A549 (cell line): ENCODE results near the gene ATXN10.
A peak's percentile ranks its signal among the peaks of the same experiment; 100 is the strongest.

Source experiments
- CEBPB ChIP-seq, 2 experiments: fragments of >200 bp in 1 of 2; sonication (Bioruptor Twin) in 1 of 2; formaldehyde crosslinking in 1 of 2; IDR thresholded peaks; 2 replicates each; pipeline ENCODE4 v1.6.1; 2012 to 2016
- HOXA7 ChIP-seq: fragments of 250-450 bp; sonication (Bioruptor Pico); IDR thresholded peaks from 2 replicates; pipeline ENCODE4 v1.5.0; 2020; ENCODE audit warnings: mild to moderate bottlenecking, moderate library complexity
- KDM1A ChIP-seq: fragments of 200-600 bp; sonication (generic); IDR thresholded peaks from 2 replicates; pipeline ENCODE4 v1.6.1; 2016; ENCODE audit warnings: low read depth, mild to moderate bottlenecking
- MAFK ChIP-seq: fragments of 450-650 bp; IDR thresholded peaks from 2 replicates; pipeline ENCODE4 v1.6.1; 2014; ENCODE audit not compliant: partially characterized antibody
- POLR2AphosphoS2 ChIP-seq: conservative IDR thresholded peaks from 2 replicates; pipeline ENCODE4 v1.6.1; 2012; ENCODE audit warnings: low read length, improper control_type of control experiment, inconsistent platforms
- RCOR1 ChIP-seq: fragments of 150-350 bp; IDR thresholded peaks from 2 replicates; pipeline ENCODE4 v1.6.1; 2014; ENCODE audit warnings: antibody characterized with exemption, low read length, low read depth
- SMC3 ChIP-seq: fragments of >200 bp; sonication (Bioruptor Twin); formaldehyde crosslinking; IDR thresholded peaks from 3 replicates; pipeline ENCODE4 v1.6.1; 2018; ENCODE audit warnings: inconsistent platforms
- SREBF2 ChIP-seq: fragments of 450-650 bp; IDR thresholded peaks from 2 replicates; pipeline ENCODE4 v1.6.1; 2014; ENCODE audit warnings: mild to moderate bottlenecking, moderate library complexity
- ZFP36 ChIP-seq: fragments of 450-650 bp; IDR thresholded peaks from 2 replicates; pipeline ENCODE4 v1.6.1; 2014; ENCODE audit warnings: borderline replicate concordance; ENCODE audit not compliant: partially characterized antibody
- TF ChIP-seq, protein P1 (sequence below): fragments of >200 bp; sonication (Bioruptor Twin); formaldehyde crosslinking; IDR thresholded peaks from 3 replicates; pipeline ENCODE4 v1.5.1; 2016
- TF ChIP-seq, protein P2 (sequence below): fragments of 450-650 bp; IDR thresholded peaks from 2 replicates; pipeline ENCODE4 v1.6.1; 2014; ENCODE audit warnings: antibody characterized with exemption

DNA sequence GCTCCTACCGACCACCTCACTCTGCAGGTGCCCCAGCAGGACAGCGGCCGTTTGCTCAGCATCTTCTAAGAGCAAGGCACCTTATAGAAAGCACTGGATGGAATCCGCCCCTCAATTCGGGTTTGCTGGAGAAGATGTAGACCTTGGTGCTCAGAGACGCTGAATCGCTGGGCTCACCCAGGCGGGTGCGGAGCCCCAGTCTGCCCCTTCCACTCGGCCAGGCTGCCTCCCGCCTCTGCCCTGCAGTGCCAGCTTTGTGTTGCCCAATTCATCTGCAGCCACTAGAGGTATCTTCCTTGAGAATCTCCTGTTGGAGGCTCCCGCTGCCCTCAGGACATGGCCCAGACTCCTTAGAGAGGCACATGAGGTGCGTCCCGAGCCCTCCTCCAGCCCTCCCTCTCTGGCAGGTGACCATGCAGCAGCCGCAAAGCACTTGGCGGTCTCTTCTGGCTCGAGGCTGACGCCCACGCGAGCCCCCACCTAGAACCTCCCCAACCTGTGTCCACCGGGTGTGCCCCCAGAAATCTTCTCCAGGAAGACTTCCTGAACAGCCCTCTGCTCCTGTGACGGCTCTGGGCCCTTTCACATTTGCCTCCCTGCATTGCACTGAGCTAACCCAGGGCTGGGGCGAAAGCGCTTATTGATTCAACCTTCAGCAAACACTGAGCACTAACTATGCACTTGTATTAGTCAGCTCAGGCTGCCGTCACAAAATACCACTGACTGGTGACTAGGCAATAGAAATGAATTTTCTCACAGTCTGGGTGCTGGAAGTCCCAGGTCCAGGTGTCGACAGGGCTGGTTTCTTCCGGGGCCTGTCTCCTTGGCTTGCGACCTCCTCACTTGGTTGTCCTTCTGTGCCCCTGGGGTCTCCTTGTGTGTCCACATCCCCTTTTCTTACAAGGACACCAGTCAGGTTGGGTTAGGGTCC, 187.9 kb downstream of the ATXN10 start:
- TF ChIP-seq RCOR1 (no peak), SMC3 (no peak), ZFP36 (no peak), KDM1A (no peak), CEBPB (IDR thresholded peaks at IDR 0.05) (peak; percentile 60 to 85), HOXA7 (CRISPR knock-in tag) (no peak), SREBF2 (no peak), POLR2AphosphoS2 (no peak), MAFK (no peak)
- TF ChIP-seq, protein P1, sequence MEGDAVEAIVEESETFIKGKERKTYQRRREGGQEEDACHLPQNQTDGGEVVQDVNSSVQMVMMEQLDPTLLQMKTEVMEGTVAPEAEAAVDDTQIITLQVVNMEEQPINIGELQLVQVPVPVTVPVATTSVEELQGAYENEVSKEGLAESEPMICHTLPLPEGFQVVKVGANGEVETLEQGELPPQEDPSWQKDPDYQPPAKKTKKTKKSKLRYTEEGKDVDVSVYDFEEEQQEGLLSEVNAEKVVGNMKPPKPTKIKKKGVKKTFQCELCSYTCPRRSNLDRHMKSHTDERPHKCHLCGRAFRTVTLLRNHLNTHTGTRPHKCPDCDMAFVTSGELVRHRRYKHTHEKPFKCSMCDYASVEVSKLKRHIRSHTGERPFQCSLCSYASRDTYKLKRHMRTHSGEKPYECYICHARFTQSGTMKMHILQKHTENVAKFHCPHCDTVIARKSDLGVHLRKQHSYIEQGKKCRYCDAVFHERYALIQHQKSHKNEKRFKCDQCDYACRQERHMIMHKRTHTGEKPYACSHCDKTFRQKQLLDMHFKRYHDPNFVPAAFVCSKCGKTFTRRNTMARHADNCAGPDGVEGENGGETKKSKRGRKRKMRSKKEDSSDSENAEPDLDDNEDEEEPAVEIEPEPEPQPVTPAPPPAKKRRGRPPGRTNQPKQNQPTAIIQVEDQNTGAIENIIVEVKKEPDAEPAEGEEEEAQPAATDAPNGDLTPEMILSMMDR: no peak
- TF ChIP-seq, protein P2, sequence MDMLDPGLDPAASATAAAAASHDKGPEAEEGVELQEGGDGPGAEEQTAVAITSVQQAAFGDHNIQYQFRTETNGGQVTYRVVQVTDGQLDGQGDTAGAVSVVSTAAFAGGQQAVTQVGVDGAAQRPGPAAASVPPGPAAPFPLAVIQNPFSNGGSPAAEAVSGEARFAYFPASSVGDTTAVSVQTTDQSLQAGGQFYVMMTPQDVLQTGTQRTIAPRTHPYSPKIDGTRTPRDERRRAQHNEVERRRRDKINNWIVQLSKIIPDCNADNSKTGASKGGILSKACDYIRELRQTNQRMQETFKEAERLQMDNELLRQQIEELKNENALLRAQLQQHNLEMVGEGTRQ: no peak
